ENCODE data around the gene PDE7B.
A peak's percentile ranks its signal among the peaks of the same experiment; 100 is the strongest.

PDE7B gene

GRCh38 chr6:135851442-135852271, at the start of gene PDE7B:
Gene PDE7B (plus strand): TSS chr6:135851701.
- DNase-seq (ENCODE audit: low spot score), result peak; percentile 52

- no peak for DNase-seq (ENCODE audit: low spot score)
Observed at GRCh38 chr6:135801755-135802465, 49.6 kb upstream of the PDE7B start.

GRCh38 chr6:135810486-135810885, 41.0 kb upstream of the PDE7B start:
- no peak for DNase-seq (ENCODE audit: low spot score)

- DNase-seq (ENCODE audit: low spot score), result no peak
Observed at GRCh38 chr6:135811170-135811569, 40.3 kb upstream of the PDE7B start.

- no peak for DNase-seq (ENCODE audit: low spot score)
Observed at GRCh38 chr6:135811644-135812526, 39.6 kb upstream of the PDE7B start.

- no peak for DNase-seq (ENCODE audit: low spot score)
Observed at GRCh38 chr6:135813401-135813800, 38.1 kb upstream of the PDE7B start.

- DNase-seq (ENCODE audit: low spot score), result no peak
Observed at GRCh38 chr6:135814043-135814442, 37.5 kb upstream of the PDE7B start.

GRCh38 chr6:135815216-135815615, 36.3 kb upstream of the PDE7B start:
- DNase-seq (ENCODE audit: low spot score), result no peak

GRCh38 chr6:135817035-135817434, 34.5 kb upstream of the PDE7B start:
- no peak for DNase-seq (ENCODE audit: low spot score)

GRCh38 chr6:135819665-135820064, 31.8 kb upstream of the PDE7B start:
- DNase-seq (ENCODE audit: low spot score), result no peak

- DNase-seq (ENCODE audit: low spot score), result no peak
Observed at GRCh38 chr6:135820340-135820739, 31.2 kb upstream of the PDE7B start.

- no peak for DNase-seq (ENCODE audit: low spot score)
Observed at GRCh38 chr6:135823851-135824250, 27.6 kb upstream of the PDE7B start.

GRCh38 chr6:135826236-135826804, 25.2 kb upstream of the PDE7B start:
- no peak for DNase-seq (ENCODE audit: low spot score)

GRCh38 chr6:135828021-135828420, 23.5 kb upstream of the PDE7B start:
- DNase-seq (ENCODE audit: low spot score), result no peak

- no peak for DNase-seq (ENCODE audit: low spot score)
Observed at GRCh38 chr6:135830452-135830881, 21.0 kb upstream of the PDE7B start.

GRCh38 chr6:135831016-135831415, 20.5 kb upstream of the PDE7B start:
- no peak for DNase-seq (ENCODE audit: low spot score)

- no peak for DNase-seq (ENCODE audit: low spot score)
Observed at GRCh38 chr6:135832166-135832565, 19.3 kb upstream of the PDE7B start.

GRCh38 chr6:135833771-135834170, 17.7 kb upstream of the PDE7B start:
- no peak for DNase-seq (ENCODE audit: low spot score)

- DNase-seq (ENCODE audit: low spot score), result no peak
Observed at GRCh38 chr6:135837735-135838449, 13.6 kb upstream of the PDE7B start.

GRCh38 chr6:135839121-135839520, 12.4 kb upstream of the PDE7B start:
- DNase-seq (ENCODE audit: low spot score), result no peak

GRCh38 chr6:135842618-135843392, 8.7 kb upstream of the PDE7B start:
- no peak for DNase-seq (ENCODE audit: low spot score)
